Activated CD8-positive, alpha-beta memory T cell treated with anti-CD3 and anti-CD28 coated beads, Interleukin-2, amount 10 ng/mL, durations not matched to agents 7 days and 5 days (primary cell): ENCODE measurements around the gene UBAC1. TPM values are rescaled to one million over a fixed set of nuclear protein-coding genes. Genes with fewer than 3 reads are reported as not detected.

ENCODE experiments used
- ATAC-seq: fragments of 150-1000 bp; cut with Tn5 transposase; one replicate; pipeline ENCODE4 v1.10.0; 2021; ENCODE audit warnings: moderate library complexity
- CTCF ChIA-PET: fragments of 350-600 bp; sonication (Branson Sonifier 250); formaldehyde crosslinking; loops from one replicate; lab custom pipeline; 2021; ENCODE audit warnings: antibody characterized with exemption; lab: Charles Lee
- DNase-seq: peaks from one replicate; pipeline ENCODE4 v3.0.0-alpha.2; 2020
- H3K27ac Mint-ChIP-seq: one replicate; pipeline ENCODE4 v1.8.0; 2021; ENCODE audit warnings: mild to moderate bottlenecking, mixed read lengths
- H3K27me3 Mint-ChIP-seq: one replicate; pipeline ENCODE4 v1.8.0; 2021; ENCODE audit warnings: mixed read lengths
- H3K36me3 Mint-ChIP-seq: one replicate; pipeline ENCODE4 v1.8.0; 2021; ENCODE audit warnings: mild to moderate bottlenecking, mixed read lengths
- H3K4me1 Mint-ChIP-seq: one replicate; pipeline ENCODE4 v1.8.0; 2021; ENCODE audit warnings: mixed read lengths
- H3K4me3 Mint-ChIP-seq: one replicate; pipeline ENCODE4 v1.8.0; 2021; ENCODE audit warnings: mild to moderate bottlenecking, moderate library complexity, mixed read lengths
- H3K9me3 Mint-ChIP-seq: one replicate; pipeline ENCODE4 v1.8.0; 2022; ENCODE audit warnings: low read depth, mixed read lengths
- total RNA-seq, 2 experiments: library from RNA; stranded (reverse); gene quantifications; one replicate each; pipeline ENCODE4 v1.2.3, GENCODE V29; 2021

UBAC1 gene
- total RNA-seq, 2 experiments from 2014 or later, result 32.6 to 36.5 TPM

- H3K4me3 Mint-ChIP-seq, result no peak overlapping the region
- H3K4me1 Mint-ChIP-seq, result peaks cover 12% of the 10 kb centered on the region
- CTCF ChIA-PET, result interaction anchor here (1.0 to 2.3 kb wide), 2 partner anchors 29 to 149 kb away, joined by 3 to 5 read pairs; partner anchors contain the start of gene UBAC1
- DNase-seq (no peak), ATAC-seq (no peak)
- no peaks in the 10 kb centered on the region for H3K9me3 Mint-ChIP-seq
- peaks cover 4% of the 10 kb centered on the region for H3K27me3 Mint-ChIP-seq
- H3K27ac Mint-ChIP-seq, result no peak overlapping the region
- no peaks in the 10 kb centered on the region for H3K36me3 Mint-ChIP-seq
Measured at GRCh38 chr9:135989722-135990467, 28.7 kb upstream of the UBAC1 start.

GRCh38 chr9:135989157-135989556 is 28.0 kb upstream of the UBAC1 start:
- CTCF ChIA-PET, result interaction anchor here (1.0 kb wide), 1 partner anchor 150 kb away, joined by 3 read pairs; no protein-coding TSS in a partner anchor
- Mint-ChIP-seq H3K27me3 (peaks cover 4% of the 10 kb centered on the region), H3K27ac (no peak overlapping the region), H3K36me3 (no peaks in the 10 kb centered on the region), H3K4me3 (no peak overlapping the region), H3K4me1 (peaks cover 11% of the 10 kb centered on the region), H3K9me3 (no peaks in the 10 kb centered on the region)
- DNase-seq (no peak), ATAC-seq (no peak)

- no peak overlapping the region for H3K27ac Mint-ChIP-seq
- H3K9me3 Mint-ChIP-seq, result no peaks in the 10 kb centered on the region
- H3K27me3 Mint-ChIP-seq, result peaks cover 4% of the 10 kb centered on the region
- ATAC-seq (no peak), DNase-seq (no peak)
- H3K4me3 Mint-ChIP-seq, result no peak overlapping the region
- no peaks in the 10 kb centered on the region for H3K36me3 Mint-ChIP-seq
- peaks cover 11% of the 10 kb centered on the region for H3K4me1 Mint-ChIP-seq
- CTCF ChIA-PET, result interaction anchor here (1.0 kb wide), 1 partner anchor 151 kb away, joined by 3 read pairs; no protein-coding TSS in a partner anchor
Measured at GRCh38 chr9:135988493-135988892, 27.3 kb upstream of the UBAC1 start.

GRCh38 chr9:135987838-135988404 is 26.7 kb upstream of the UBAC1 start:
- Mint-ChIP-seq H3K9me3 (no peaks in the 10 kb centered on the region), H3K36me3 (no peaks in the 10 kb centered on the region), H3K4me3 (no peak overlapping the region), H3K4me1 (peaks cover 11% of the 10 kb centered on the region), H3K27ac (no peak overlapping the region), H3K27me3 (peaks cover 4% of the 10 kb centered on the region)
- no peak for DNase-seq
- no peak for ATAC-seq
- CTCF ChIA-PET, result no interaction called here

- Mint-ChIP-seq H3K9me3 (no peaks in the 10 kb centered on the region), H3K4me1 (peaks cover under 1% of the 10 kb centered on the region), H3K27ac (no peak overlapping the region), H3K4me3 (no peak overlapping the region), H3K36me3 (no peaks in the 10 kb centered on the region), H3K27me3 (peaks cover 4% of the 10 kb centered on the region)
- ATAC-seq, result no peak
- CTCF ChIA-PET, result no interaction called here
- no peak for DNase-seq
Measured at GRCh38 chr9:135986605-135987004, 25.4 kb upstream of the UBAC1 start.

GRCh38 chr9:135985889-135986288 is 24.7 kb upstream of the UBAC1 start:
- H3K27me3 Mint-ChIP-seq, result peaks cover 4% of the 10 kb centered on the region
- CTCF ChIA-PET, result no interaction called here
- no peaks in the 10 kb centered on the region for H3K36me3 Mint-ChIP-seq
- DNase-seq (no peak), ATAC-seq (no peak)
- no peak overlapping the region for H3K4me3 Mint-ChIP-seq
- H3K9me3 Mint-ChIP-seq, result no peaks in the 10 kb centered on the region
- H3K27ac Mint-ChIP-seq, result peak overlapping the region; percentile 6
- no peaks in the 10 kb centered on the region for H3K4me1 Mint-ChIP-seq

- no peaks in the 10 kb centered on the region for H3K9me3 Mint-ChIP-seq
- H3K4me1 Mint-ChIP-seq, result no peaks in the 10 kb centered on the region
- no peak for DNase-seq
- H3K27me3 Mint-ChIP-seq, result peaks cover 4% of the 10 kb centered on the region
- no peak overlapping the region for H3K4me3 Mint-ChIP-seq
- CTCF ChIA-PET, result no interaction called here
- H3K27ac Mint-ChIP-seq, result no peak overlapping the region
- H3K36me3 Mint-ChIP-seq, result no peaks in the 10 kb centered on the region
- ATAC-seq, result no peak
Measured at GRCh38 chr9:135985459-135985774, 24.2 kb upstream of the UBAC1 start.

GRCh38 chr9:135984072-135984710 is 23.0 kb upstream of the UBAC1 start:
- no peak overlapping the region for H3K27ac Mint-ChIP-seq
- CTCF ChIA-PET, result interaction anchor here (1.6 kb wide), 1 partner anchor 23 kb away, joined by 5 read pairs; the partner anchor contains the start of gene UBAC1
- no peak for ATAC-seq
- peaks cover 2% of the 10 kb centered on the region for H3K4me1 Mint-ChIP-seq
- H3K4me3 Mint-ChIP-seq, result no peak overlapping the region
- no peaks in the 10 kb centered on the region for H3K9me3 Mint-ChIP-seq
- no peaks in the 10 kb centered on the region for H3K27me3 Mint-ChIP-seq
- H3K36me3 Mint-ChIP-seq, result no peaks in the 10 kb centered on the region
- DNase-seq, result no peak

GRCh38 chr9:135983208-135984071 is 22.3 kb upstream of the UBAC1 start:
- DNase-seq, result no peak
- no peak overlapping the region for H3K27ac Mint-ChIP-seq
- no peak overlapping the region for H3K4me3 Mint-ChIP-seq
- no peaks in the 10 kb centered on the region for H3K9me3 Mint-ChIP-seq
- CTCF ChIA-PET, result interaction anchor here (1.6 kb wide), 1 partner anchor 22 kb away, joined by 5 read pairs; the partner anchor contains the start of gene UBAC1
- H3K36me3 Mint-ChIP-seq, result no peaks in the 10 kb centered on the region
- no peaks in the 10 kb centered on the region for H3K27me3 Mint-ChIP-seq
- ATAC-seq, result no peak
- peaks cover 5% of the 10 kb centered on the region for H3K4me1 Mint-ChIP-seq

- no peak overlapping the region for H3K4me3 Mint-ChIP-seq
Measured at GRCh38 chr9:135982499-135983207, 21.5 kb upstream of the UBAC1 start.

GRCh38 chr9:135980926-135981630 is 19.9 kb upstream of the UBAC1 start:
- H3K4me3 Mint-ChIP-seq, result no peak overlapping the region
- H3K27me3 Mint-ChIP-seq, result no peaks in the 10 kb centered on the region
- CTCF ChIA-PET, result no interaction called here
- no peaks in the 10 kb centered on the region for H3K36me3 Mint-ChIP-seq
- H3K4me1 Mint-ChIP-seq, result peaks cover 5% of the 10 kb centered on the region
- ATAC-seq, result no peak
- no peak overlapping the region for H3K27ac Mint-ChIP-seq
- no peak for DNase-seq
- H3K9me3 Mint-ChIP-seq, result no peaks in the 10 kb centered on the region

More at GRCh38 chr9:135982499-135983207, 21.5 kb upstream of the UBAC1 start:
- H3K36me3 Mint-ChIP-seq, result no peaks in the 10 kb centered on the region
- peaks cover 5% of the 10 kb centered on the region for H3K4me1 Mint-ChIP-seq
- H3K27ac Mint-ChIP-seq, result no peak overlapping the region
- ATAC-seq, result no peak
- DNase-seq, result no peak
- no peaks in the 10 kb centered on the region for H3K27me3 Mint-ChIP-seq
- no peaks in the 10 kb centered on the region for H3K9me3 Mint-ChIP-seq
- CTCF ChIA-PET, result interaction anchor here (1.6 kb wide), 1 partner anchor 21 kb away, joined by 5 read pairs; the partner anchor contains the start of gene UBAC1

- peaks cover 5% of the 10 kb centered on the region for H3K4me1 Mint-ChIP-seq
- no peak for ATAC-seq
- H3K27ac Mint-ChIP-seq, result no peak overlapping the region
- no peak overlapping the region for H3K4me3 Mint-ChIP-seq
- no peak for DNase-seq
- H3K9me3 Mint-ChIP-seq, result no peaks in the 10 kb centered on the region
- no peaks in the 10 kb centered on the region for H3K36me3 Mint-ChIP-seq
- CTCF ChIA-PET, result interaction anchor here (0.6 to 0.8 kb wide), 2 partner anchors 10 to 149 kb away, joined by 3 read pairs; no protein-coding TSS in a partner anchor
- no peaks in the 10 kb centered on the region for H3K27me3 Mint-ChIP-seq
Measured at GRCh38 chr9:135979547-135980166, 18.5 kb upstream of the UBAC1 start.
